Esophagus muscularis mucosa (tissue), 4 donors: Measurements from ENCODE around the gene SNX15. TPM values are rescaled to one million over a fixed set of nuclear protein-coding genes. Genes with fewer than 3 reads are reported as not detected.

Source experiments
- DNase-seq: peaks from one replicate; pipeline ENCODE4 v3.0.0-alpha.2; 2017; ENCODE audit errors: extremely low spot score
- H3K27ac ChIP-seq, 4 donors: fragments of 200-600 bp; sonication (generic); replicated peaks in 1 of 4; 1 replicate in 3 of 4; 2 replicates in 1 of 4; pipeline ENCODE4 v1.5.1; 2016 to 2019; ENCODE audit warnings: mild to moderate bottlenecking in 1 of 4
- H3K27me3 ChIP-seq, 4 donors: fragments of 200-600 bp; sonication (generic); one replicate each; pipeline versions ENCODE4 v1.5.1 to v1.6.0; 2016 to 2019
- H3K36me3 ChIP-seq, 4 donors: fragments of 200-600 bp; sonication (generic); one replicate each; pipeline ENCODE4 v1.5.1; 2016 to 2019
- H3K4me1 ChIP-seq, 4 donors: fragments of 200-600 bp; sonication (generic); one replicate each; pipeline ENCODE4 v1.5.1; 2016 to 2019
- H3K4me3 ChIP-seq, 4 donors: fragments of 200-600 bp; sonication (generic); 1 replicate in 2 of 4; 2 replicates in 2 of 4; pipeline ENCODE4 v1.5.1; 2016 to 2019; ENCODE audit warnings: mild to moderate bottlenecking in 4 of 4, moderate library complexity in 1 of 4
- H3K9me3 ChIP-seq, 4 donors: fragments of 200-600 bp; sonication (generic); 1 replicate in 3 of 4; 2 replicates in 1 of 4; pipeline ENCODE4 v1.5.1; 2016 to 2019
- CTCF ChIP-seq, 3 experiments: fragments of 200-600 bp in 2 of 3; fragments of 450-650 bp in 1 of 3; sonication (generic) in 2 of 3; IDR thresholded peaks; one replicate each; pipeline ENCODE4 v1.5.1; 2017 to 2019; ENCODE audit warnings: antibody characterized with exemption in 3 of 3, mild to moderate bottlenecking in 2 of 3, moderate library complexity in 1 of 3
- EP300 ChIP-seq: sonication (generic); formaldehyde crosslinking; IDR thresholded peaks from one replicate; pipeline ENCODE4 v1.6.1; 2017; ENCODE audit warnings: antibody characterized with exemption
- POLR2A ChIP-seq: fragments of 450-650 bp; IDR thresholded peaks from one replicate; pipeline ENCODE4 v1.6.1; 2017; ENCODE audit warnings: antibody characterized with exemption, moderate library complexity, mild to moderate bottlenecking, low read depth
- POLR2AphosphoS5 ChIP-seq, 2 donors: sonication (generic); formaldehyde crosslinking; IDR thresholded peaks; one replicate each; pipeline ENCODE4 v1.6.1; 2017; ENCODE audit warnings: antibody characterized with exemption in 2 of 2
- WGBS: methylation state at CpG from one replicate; pipeline ENCODE4 v1.1.5; 2018; 5-methylcytosine and 5-hydroxymethylcytosine counted together
- intact Hi-C: fragments of 100-400 bp; cut with DNase I; formaldehyde crosslinking; loops from one replicate; pipeline ENCODE4 v1.15.1; 2023
- total RNA-seq, 4 donors: library from RNA; depleted of rRNA; stranded (reverse); fragments of >200 nt; gene quantifications; one replicate each; pipeline versions ENCODE4 v1.1.0 to v1.2.1, GENCODE V29; 2016

SNX15 gene
- total RNA-seq, 4 donors from 2014 or later = 21.2 to 57.1 (median 33.1) TPM

DNA sequence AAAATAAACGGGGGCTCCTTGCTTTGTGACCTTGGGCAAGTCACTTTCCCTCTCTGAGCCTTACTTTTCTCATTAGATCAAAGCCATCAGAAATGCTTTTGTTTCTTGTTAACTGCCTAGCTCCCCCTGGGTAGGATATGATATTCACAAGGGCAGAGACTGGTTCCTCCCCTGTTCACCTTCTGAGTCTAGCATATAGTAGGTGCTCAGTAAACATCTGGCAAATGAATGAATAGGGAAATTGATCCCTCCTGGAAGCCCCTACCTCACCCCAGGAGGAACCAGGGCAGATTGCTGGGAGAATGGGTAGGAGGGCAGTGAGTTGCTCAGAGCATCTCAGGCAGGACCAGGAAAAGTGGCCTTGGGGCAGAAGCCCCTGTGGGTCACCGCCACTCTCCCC is 7.2 kb downstream of the SNX15 start:
- H3K9me3 ChIP-seq = no peaks in the 10 kb centered on the region
- peaks cover 3 to 19% (median 11%) of the 10 kb centered on the region in 4 donors for H3K4me1 ChIP-seq
- DNase-seq = no peak
- TF ChIP-seq POLR2A = no peak
- no peak for TF ChIP-seq POLR2AphosphoS5 (IDR thresholded peaks at IDR 0.05)
- no peak for TF ChIP-seq EP300
- TF ChIP-seq CTCF (IDR thresholded peaks at IDR 0.05) = no peak
- H3K4me3 ChIP-seq = no peak overlapping the region
- WGBS = 92% methylated on average over 2 of the region's 2 CpGs
- peaks cover 59 to 92% (median 76%) of the 10 kb centered on the region in 4 donors for H3K36me3 ChIP-seq
- no peak overlapping the region for H3K27ac ChIP-seq
- intact Hi-C loops = no loop called here
- H3K27me3 ChIP-seq = no peaks in the 10 kb centered on the region

DNA sequence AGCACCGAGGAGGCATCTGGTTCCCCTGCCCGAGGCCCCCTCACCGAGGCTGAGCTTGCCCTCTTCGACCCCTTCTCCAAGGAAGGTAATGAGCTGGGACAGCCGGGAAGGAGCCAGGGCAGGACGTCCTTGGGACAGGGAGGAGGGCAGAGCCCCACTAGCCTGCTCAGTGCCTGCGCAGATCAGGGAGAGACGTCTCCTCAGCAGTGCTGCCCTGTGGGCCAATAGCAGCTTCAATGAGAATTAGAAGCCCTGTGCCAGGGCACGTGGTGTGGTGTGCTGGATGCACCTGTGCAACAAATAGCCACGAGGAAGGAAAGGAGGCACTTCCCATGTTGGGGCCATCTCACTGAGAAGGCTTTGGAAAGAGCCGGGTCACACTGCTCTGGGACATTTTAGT is 8.3 kb downstream of the SNX15 start:
- peaks cover 59 to 95% (median 82%) of the 10 kb centered on the region in 4 donors for H3K36me3 ChIP-seq
- H3K9me3 ChIP-seq = no peaks in the 10 kb centered on the region
- intact Hi-C loops = no loop called here

DNA sequence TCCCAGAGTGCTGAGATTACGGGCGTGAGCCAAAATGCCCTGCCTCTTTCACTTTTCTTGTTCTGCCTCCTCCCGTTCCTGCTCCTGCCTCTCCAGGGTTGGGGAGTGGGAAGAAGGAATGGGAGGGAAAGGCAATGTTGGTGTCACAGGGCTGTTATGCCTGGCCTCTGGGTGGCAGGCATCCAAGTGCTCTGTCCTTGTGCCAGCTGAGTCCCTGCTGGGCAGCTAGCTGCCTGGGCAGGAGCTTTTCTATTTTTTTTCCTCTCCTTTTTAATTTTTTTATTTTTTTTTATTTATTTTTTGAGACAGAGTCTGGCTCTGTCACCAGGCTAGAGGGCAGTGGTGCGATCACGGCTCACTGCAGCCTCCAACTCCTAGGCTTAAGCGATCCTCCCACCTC is 9.7 kb downstream of the SNX15 start:
- no peak for TF ChIP-seq EP300
- TF ChIP-seq POLR2A = no peak
- no peak for TF ChIP-seq CTCF (IDR thresholded peaks at IDR 0.05)
- no peak for TF ChIP-seq POLR2AphosphoS5 (IDR thresholded peaks at IDR 0.05)
- H3K36me3 ChIP-seq = peaks cover 54 to 81% (median 74%) of the 10 kb centered on the region in 4 donors
- intact Hi-C loops = no loop called here
- DNase-seq = no peak
- no peak overlapping the region for H3K27ac ChIP-seq
- H3K27me3 ChIP-seq = no peaks in the 10 kb centered on the region
- no peak overlapping the region for H3K4me3 ChIP-seq
- H3K4me1 ChIP-seq = peaks cover 12 to 23% (median 15%) of the 10 kb centered on the region in 4 donors
- 74% methylated on average over 6 of the region's 6 CpGs for WGBS
- no peaks in the 10 kb centered on the region for H3K9me3 ChIP-seq

More for the DNA sequence above, 8.3 kb downstream of the SNX15 start:
- no peak for DNase-seq
- H3K27ac ChIP-seq = no peak overlapping the region
- 79% methylated on average over 11 of the region's 11 CpGs for WGBS
- no peak for TF ChIP-seq EP300
- TF ChIP-seq CTCF (IDR thresholded peaks at IDR 0.05) = no peak
- TF ChIP-seq POLR2AphosphoS5 (IDR thresholded peaks at IDR 0.05) = no peak
- no peak for TF ChIP-seq POLR2A
- peaks cover 8 to 16% (median 14%) of the 10 kb centered on the region in 4 donors for H3K4me1 ChIP-seq
- no peaks in the 10 kb centered on the region for H3K27me3 ChIP-seq
- no peak overlapping the region for H3K4me3 ChIP-seq

- peaks cover 19 to 47% (median 27%) of the 10 kb centered on the region in 4 donors for H3K4me1 ChIP-seq
- H3K4me3 ChIP-seq = peak overlapping the region; percentile 69 to 97 (median 88)
- no peaks in the 10 kb centered on the region for H3K27me3 ChIP-seq
- H3K36me3 ChIP-seq = peaks cover 22 to 64% (median 52%) of the 10 kb centered on the region in 4 donors
- no peaks in the 10 kb centered on the region for H3K9me3 ChIP-seq
- WGBS = 15% methylated on average over 7 of the region's 7 CpGs
- peak overlapping the region; percentile 86 to 92 (median 90) for H3K27ac ChIP-seq
- no peak for DNase-seq
- intact Hi-C loops = no loop called here
- TF ChIP-seq EP300 (no peak), POLR2AphosphoS5 (IDR thresholded peaks at IDR 0.05) (no peak)
Measured at GRCh38 chr11:65040520-65040846, 13.2 kb downstream of the SNX15 start.

DNA sequence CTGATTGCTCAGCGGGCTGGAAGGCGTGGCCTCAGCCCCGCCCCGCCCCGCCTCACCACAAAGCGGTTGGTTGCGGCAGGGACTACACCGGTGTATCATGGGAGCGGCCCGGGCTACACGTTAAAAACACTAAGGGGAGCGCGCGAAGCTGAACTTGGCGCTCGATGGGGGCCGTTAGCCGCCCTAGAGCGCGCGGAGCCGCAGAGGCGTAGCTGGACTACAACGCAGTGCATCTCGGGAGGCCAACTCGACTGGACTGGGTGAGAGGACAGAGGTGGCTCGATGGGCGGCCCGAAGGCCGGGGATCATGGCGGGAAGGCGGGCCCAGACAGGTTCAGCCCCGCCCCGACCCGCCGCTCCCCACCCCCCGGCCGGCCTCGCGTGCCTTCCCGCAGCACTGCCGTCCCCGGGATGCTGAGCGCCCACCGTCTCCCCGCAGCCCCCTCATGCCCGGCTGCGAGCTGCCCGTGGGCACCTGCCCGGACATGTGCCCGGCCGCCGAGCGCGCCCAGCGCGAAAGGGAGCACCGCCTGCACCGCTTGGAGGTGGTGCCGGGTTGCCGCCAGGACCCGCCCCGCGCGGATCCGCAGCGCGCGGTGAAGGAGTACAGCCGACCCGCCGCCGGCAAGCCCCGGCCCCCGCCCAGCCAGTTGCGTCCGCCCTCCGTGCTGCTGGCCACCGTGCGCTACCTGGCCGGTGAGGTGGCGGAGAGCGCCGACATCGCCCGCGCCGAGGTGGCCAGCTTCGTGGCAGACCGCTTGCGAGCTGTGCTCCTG is 13.8 kb downstream of the SNX15 start, which contains the start of gene SAC3D1:
SAC3D1 (plus strand) TSS at position 364 of the 776 bp plus-strand sequence; CDS start at position 447, 83 bp downstream.
- Histone ChIP-seq H3K4me1 (peaks cover 19 to 52% (median 29%) of the 10 kb centered on the region in 4 donors), H3K27ac (peak within 1 kb of the TSS; percentile 86 to 92 (median 90)), H3K27me3 (no peaks in the 10 kb centered on the region), H3K36me3 (peaks cover 16 to 64% (median 51%) of the 10 kb centered on the region in 4 donors), H3K9me3 (no peaks in the 10 kb centered on the region), H3K4me3 (peak within 1 kb of the TSS; percentile 69 to 97 (median 88))
- TF ChIP-seq CTCF (IDR thresholded peaks at IDR 0.05) (peak in 1 of 3 experiments; percentile 3), EP300 (no peak), POLR2A (no peak), POLR2AphosphoS5 (IDR thresholded peaks at IDR 0.05) (peak; percentile 79 to 87)
- intact Hi-C loops = no loop called here
- WGBS = under 1% methylated on average over 35 of the region's 91 CpGs
- DNase-seq = peak; percentile 97
